Keratinocyte (primary cell): Measurements from ENCODE around the gene SLC8A3. TPM values are rescaled to one million over a fixed set of nuclear protein-coding genes. Genes with fewer than 3 reads are reported as not detected.

Experiments
- DNase-seq: peaks from one replicate; pipeline ENCODE4 v3.0.0-alpha.2; 2011; ENCODE audit warnings: low read depth, missing footprints, low spot score
- FAIRE-seq: peaks from 2 replicates; lab custom pipeline; 2011; peaks lifted over from hg19 to GRCh38; lab: Jason Lieb, UNC
- H2AFZ ChIP-seq: 2 replicates; pipeline ENCODE4 v1.6.0; 2012; ENCODE audit warnings: low read length, control low read depth, inconsistent platforms; ENCODE audit not compliant: control insufficient read depth
- H3K27ac ChIP-seq: 2 replicates; pipeline ENCODE4 v1.5.1; 2011; ENCODE audit warnings: low read length; ENCODE audit not compliant: control insufficient read depth, insufficient read depth
- H3K27me3 ChIP-seq: 3 replicates; pipeline ENCODE4 v1.6.0; 2011; ENCODE audit warnings: low read length; ENCODE audit not compliant: control insufficient read depth, insufficient read depth; ENCODE audit errors: extremely low read depth
- H3K36me3 ChIP-seq, 2 experiments: 2 replicates in 1 of 2; 3 replicates in 1 of 2; pipeline ENCODE4 v1.5.1; 2011; ENCODE audit warnings: low read length in 2 of 2, mild to moderate bottlenecking in 1 of 2; ENCODE audit not compliant: control insufficient read depth in 2 of 2, insufficient read depth in 2 of 2; ENCODE audit errors: extremely low read depth in 1 of 2
- H3K4me1 ChIP-seq: 3 replicates; pipeline ENCODE4 v1.5.1; 2011; ENCODE audit warnings: low read length; ENCODE audit not compliant: control insufficient read depth, insufficient read depth; ENCODE audit errors: extremely low read depth
- H3K4me2 ChIP-seq: 3 replicates; pipeline ENCODE4 v1.6.0; 2011; ENCODE audit warnings: low read depth, low read length; ENCODE audit not compliant: control insufficient read depth, insufficient read depth; ENCODE audit errors: extremely low read depth
- H3K4me3 ChIP-seq, 3 experiments: fragments of 200-600 bp in 1 of 3; sonication (generic) in 1 of 3; 2 replicates in 2 of 3; 3 replicates in 1 of 3; pipeline ENCODE4 v1.5.1; 2011 to 2016; ENCODE audit warnings: low read length in 3 of 3, mild to moderate bottlenecking in 3 of 3, control low read depth in 2 of 3, inconsistent platforms in 1 of 3, low read depth in 1 of 3, mixed read lengths in 1 of 3, mixed run types in 1 of 3, moderate library complexity in 1 of 3; ENCODE audit not compliant: control insufficient read depth in 2 of 3, insufficient read depth in 2 of 3; ENCODE audit errors: extremely low read depth in 1 of 3
- H3K79me2 ChIP-seq: 2 replicates; pipeline ENCODE4 v1.6.0; 2012; ENCODE audit warnings: low read length; ENCODE audit not compliant: control insufficient read depth, insufficient read depth
- H3K9ac ChIP-seq: 3 replicates; pipeline ENCODE4 v1.6.0; 2011; ENCODE audit warnings: low read length; ENCODE audit not compliant: control insufficient read depth, insufficient read depth; ENCODE audit errors: extremely low read depth
- H3K9me1 ChIP-seq: 3 replicates; pipeline ENCODE4 v1.6.0; 2011; ENCODE audit warnings: low read length; ENCODE audit not compliant: control insufficient read depth, insufficient read depth; ENCODE audit errors: extremely low read depth
- H3K9me3 ChIP-seq: 2 replicates; pipeline ENCODE4 v1.5.1; 2012; ENCODE audit warnings: low read depth, low read length; ENCODE audit not compliant: control insufficient read depth
- H4K20me1 ChIP-seq: 3 replicates; pipeline ENCODE4 v1.6.0; 2011; ENCODE audit warnings: low read length; ENCODE audit not compliant: control insufficient read depth, insufficient read depth; ENCODE audit errors: extremely low read depth
- CTCF ChIP-seq, 3 experiments: IDR thresholded peaks in 1 of 3; conservative IDR thresholded peaks in 1 of 3; optimal IDR thresholded peaks in 1 of 3; 2 replicates in 2 of 3; 3 replicates in 1 of 3; pipeline versions ENCODE3 to v1.5.1; 2011; ENCODE audit warnings: low read length in 3 of 3, mild to moderate bottlenecking in 3 of 3, moderate library complexity in 2 of 3, control low read depth in 1 of 3, inconsistent platforms in 1 of 3; ENCODE audit not compliant: insufficient read depth in 2 of 3; ENCODE audit errors: extremely low read depth in 1 of 3
- EZH2 ChIP-seq: IDR thresholded peaks from one replicate; pipeline ENCODE4 v1.6.1; 2012; ENCODE audit warnings: inconsistent platforms, mild to moderate bottlenecking, low read length, moderate library complexity
- dilution Hi-C: fragments of 300-500 bp; cut with MboI; formaldehyde crosslinking; loops from one replicate; pipeline ENCODE4 v1.7.0; 2020; ENCODE audit warnings: low sequenced_read_pairs; ENCODE audit not compliant: extremely low pct_ligation_motif_present
- polyA plus RNA-seq, 5 experiments: library from polyadenylated mRNA; depleted of rRNA in 3 of 5; stranded (reverse) in 3 of 5; stranded (forward) in 1 of 5; unstranded in 1 of 5; fragments of >200 nt; gene quantifications; 1 replicate in 1 of 5; 2 replicates in 3 of 5; 3 replicates in 1 of 5; pipeline versions ENCODE4 v1.2.1 to v1.2.3, GENCODE V29; 2011 to 2012; ENCODE audit warnings: missing spikeins in 2 of 5, low read depth in 1 of 5, low replicate concordance in 1 of 5

SLC8A3 gene
- polyA plus RNA-seq, 1 donor (not counting 4 experiments of a cell fraction or from before 2014, with no cell fraction given): not detected

- FAIRE-seq: no peak
Observed at GRCh38 chr14:70168406-70168805, 20.3 kb downstream of the SLC8A3 start.

GRCh38 chr14:70166530-70167203, 22.1 kb downstream of the SLC8A3 start:
- DNase-seq (no peak), FAIRE-seq (no peak)
- H4K20me1 ChIP-seq: no peaks in the 10 kb centered on the region
- H3K9me1 ChIP-seq: no peaks in the 10 kb centered on the region
- H3K4me3 ChIP-seq: no peak overlapping the region
- no peak overlapping the region for H3K4me2 ChIP-seq
- no peaks in the 10 kb centered on the region for H3K9me3 ChIP-seq
- H3K9ac ChIP-seq: no peak overlapping the region
- H3K27me3 ChIP-seq: peaks cover 3% of the 10 kb centered on the region
- dilution Hi-C loops: no loop called here
- no peaks in the 10 kb centered on the region for H3K36me3 ChIP-seq
- TF ChIP-seq CTCF (optimal IDR thresholded peaks at IDR 0.05 in 1 of 3, IDR thresholded peaks at IDR 0.05 in 1 of 3, conservative IDR thresholded peaks at IDR 0.05 in 1 of 3; ENCODE audit: extremely low read depth in 1 of 3, insufficient read depth in 2 of 3, low read length in 3 of 3) (no peak), EZH2 (no peak)
- H3K4me1 ChIP-seq: no peaks in the 10 kb centered on the region
- no peak overlapping the region for H3K27ac ChIP-seq
- H2AFZ ChIP-seq: no peak overlapping the region
- H3K79me2 ChIP-seq: no peaks in the 10 kb centered on the region

More at GRCh38 chr14:70168406-70168805, 20.3 kb downstream of the SLC8A3 start:
- H3K9ac ChIP-seq: no peak overlapping the region
- no peaks in the 10 kb centered on the region for H4K20me1 ChIP-seq
- dilution Hi-C loops: no loop called here
- H2AFZ ChIP-seq: no peak overlapping the region
- H3K79me2 ChIP-seq: no peaks in the 10 kb centered on the region
- TF ChIP-seq EZH2 (no peak), CTCF (optimal IDR thresholded peaks at IDR 0.05 in 1 of 3, IDR thresholded peaks at IDR 0.05 in 1 of 3, conservative IDR thresholded peaks at IDR 0.05 in 1 of 3; ENCODE audit: extremely low read depth in 1 of 3, insufficient read depth in 2 of 3, low read length in 3 of 3) (no peak)
- H3K4me2 ChIP-seq: no peak overlapping the region
- peaks cover 3% of the 10 kb centered on the region for H3K27me3 ChIP-seq
- H3K36me3 ChIP-seq: no peaks in the 10 kb centered on the region
- no peak for DNase-seq
- H3K9me3 ChIP-seq: no peaks in the 10 kb centered on the region
- H3K27ac ChIP-seq: no peak overlapping the region
- no peaks in the 10 kb centered on the region for H3K9me1 ChIP-seq
- no peak overlapping the region for H3K4me3 ChIP-seq
- no peaks in the 10 kb centered on the region for H3K4me1 ChIP-seq
